Omental fat pad (tissue), 4 donors: ENCODE measurements around the gene NRL. TPM values are rescaled to one million over a fixed set of nuclear protein-coding genes. Genes with fewer than 3 reads are reported as not detected.
"Not testable (repeated sequence)": the region's sequence is repeated elsewhere in the genome, so short reads cannot be mapped to it uniquely, and the experiment has no call there.

Experiments
- ATAC-seq: fragments of 150-250 bp; one replicate; pipeline ENCODE4 v1.9.1; 2016; ENCODE audit warnings: mild to moderate bottlenecking, moderate library complexity; ENCODE audit not compliant: low FRiP score
- DNase-seq: peaks from one replicate; pipeline ENCODE4 v3.0.0-alpha.2; 2019; ENCODE audit warnings: low spot score
- CTCF ChIP-seq, 3 donors: fragments of 450-650 bp; IDR thresholded peaks; one replicate each; pipeline ENCODE4 v1.5.1; 2016 to 2017; ENCODE audit warnings: antibody characterized with exemption in 3 of 3, mild to moderate bottlenecking in 3 of 3, moderate library complexity in 2 of 3
- small RNA-seq: library from RNA; depleted of rRNA; stranded (forward); fragments of <200 nt; gene quantifications from one replicate; pipeline ENCODE3, GENCODE V24; 2016
- total RNA-seq, 4 donors: library from RNA; depleted of rRNA; stranded (reverse); fragments of >200 nt; gene quantifications; one replicate each; pipeline ENCODE4 v1.1.0, GENCODE V29; 2016

Gene NRL
- total RNA-seq, 4 donors from 2014 or later = 0.94 to 4.3 (median 1.3) TPM

GRCh38 chr14:24036169-24036962 lies 78.4 kb downstream of the NRL start:
- DNase-seq (peak; percentile 53), ATAC-seq (peak; percentile 82)
- TF ChIP-seq CTCF (IDR thresholded peaks at IDR 0.05) = peak in 1 of 3 donors; percentile 13

- ATAC-seq = peak; percentile 7
- DNase-seq = not testable (repeated sequence)
Measured at GRCh38 chr14:24035769-24036168, 79.0 kb downstream of the NRL start.

GRCh38 chr14:24032727-24033418 lies 81.9 kb downstream of the NRL start:
- TF ChIP-seq CTCF (IDR thresholded peaks at IDR 0.05) = no peak
- DNase-seq (no peak), ATAC-seq (peak; percentile 72)

- not testable (repeated sequence) for DNase-seq, ATAC-seq
Measured at GRCh38 chr14:24031331-24031730, 83.4 kb downstream of the NRL start.

- DNase-seq, ATAC-seq: not testable (repeated sequence)
Measured at GRCh38 chr14:24029687-24030086, 85.1 kb downstream of the NRL start.

Small RNA genes lying within 50 kb of the gene (small RNA-seq; reads per million reads assigned to genes)
- 0.52 reads per million for gene RNA5SP383

Other genes with a start within 250 kb of the NRL start
- 10 to 100 TPM; 29.8 to 57.0 (median 48.0) TPM for gene DHRS4, start 161.2 kb downstream of the NRL start, total RNA-seq
- 10 to 100 TPM; 10.6 to 17.7 (median 15.2) TPM for gene DHRS4L2, start 126.0 kb downstream of the NRL start, total RNA-seq
- gene CARMIL3, start 62.9 kb downstream of the NRL start, total RNA-seq = under 1 TPM; 0.06 to 0.72 (median 0.30) TPM
- gene CPNE6, start 43.4 kb downstream of the NRL start, total RNA-seq = not detected
- 10 to 100 TPM; 33.6 to 53.4 (median 42.9) TPM for gene PCK2, start 20.6 kb downstream of the NRL start, total RNA-seq
- gene DCAF11, start 172 bp downstream of the NRL start, total RNA-seq = 10 to 100 TPM; 50.1 to 76.0 (median 54.4) TPM
- 1 to 10 TPM in 2 of 4 donors, under 1 TPM in 1, not detected in 1; 0.96 to 2.8 (median 1.2) TPM for gene FITM1, start 15.7 kb upstream of the NRL start, total RNA-seq
- 100 to 1,000 TPM in 1 of 4 donors, 10 to 100 TPM in 3; 89.1 to 158 (median 96.8) TPM for gene PSME1, start 21.2 kb upstream of the NRL start, total RNA-seq
- 10 to 100 TPM in 2 of 4 donors, 1 to 10 TPM in 2; 6.3 to 15.3 (median 10.0) TPM for gene EMC9, start 26.6 kb upstream of the NRL start, total RNA-seq
- 10 to 100 TPM; 32.8 to 86.4 (median 70.3) TPM for gene PSME2, start 31.7 kb upstream of the NRL start, total RNA-seq
- gene RNF31, start 32.5 kb upstream of the NRL start, total RNA-seq = 10 to 100 TPM; 26.6 to 64.2 (median 37.8) TPM
- 100 to 1,000 TPM in 1 of 4 donors, 10 to 100 TPM in 3; 39.4 to 126 (median 66.3) TPM for gene IRF9, start 46.3 kb upstream of the NRL start, total RNA-seq
- gene REC8, start 57.1 kb upstream of the NRL start, total RNA-seq = 10 to 100 TPM in 3 of 4 donors, 1 to 10 TPM in 1; 6.7 to 31.4 (median 16.3) TPM
- gene IPO4, start 73.9 kb upstream of the NRL start, total RNA-seq = 100 to 1,000 TPM in 1 of 4 donors, 10 to 100 TPM in 3; 24.1 to 108 (median 34.4) TPM
- 10 to 100 TPM; 54.9 to 65.5 (median 60.9) TPM for gene TM9SF1, start 80.5 kb upstream of the NRL start, total RNA-seq
- under 1 TPM in 2 of 4 donors, not detected in 2; 0.36 to 0.46 TPM for gene TSSK4, start 90.7 kb upstream of the NRL start, total RNA-seq
- 10 to 100 TPM; 51.8 to 82.7 (median 64.7) TPM for gene CHMP4A, start 98.5 kb upstream of the NRL start, total RNA-seq
- gene MDP1, start 101.1 kb upstream of the NRL start, total RNA-seq = 10 to 100 TPM in 3 of 4 donors, 1 to 10 TPM in 1; 9.0 to 18.1 (median 12.5) TPM
- gene NEDD8, start 117.4 kb upstream of the NRL start, total RNA-seq = 100 to 1,000 TPM in 3 of 4 donors, 10 to 100 TPM in 1; 98.4 to 184 (median 126) TPM
- gene GMPR2, start 118.0 kb upstream of the NRL start, total RNA-seq = 10 to 100 TPM; 36.3 to 69.0 (median 47.0) TPM
- gene TINF2, start 127.7 kb upstream of the NRL start, total RNA-seq = 10 to 100 TPM; 46.1 to 80.1 (median 63.6) TPM
- 100 to 1,000 TPM in 2 of 4 donors, 10 to 100 TPM in 1, 1 to 10 TPM in 1; 2.0 to 114 (median 79.1) TPM for gene TGM1, start 148.2 kb upstream of the NRL start, total RNA-seq
- 10 to 100 TPM; 20.7 to 30.9 (median 25.0) TPM for gene RABGGTA, start 156.6 kb upstream of the NRL start, total RNA-seq
- gene DHRS1, start 184.8 kb upstream of the NRL start, total RNA-seq = 10 to 100 TPM; 14.3 to 42.5 (median 23.7) TPM
- gene NOP9, start 184.9 kb upstream of the NRL start, total RNA-seq = 10 to 100 TPM; 13.9 to 22.2 (median 17.8) TPM
- gene CIDEB, start 193.0 kb upstream of the NRL start, total RNA-seq = 10 to 100 TPM in 3 of 4 donors, 1 to 10 TPM in 1; 9.1 to 23.8 (median 14.3) TPM
- gene LTB4R2, start 195.2 kb upstream of the NRL start, total RNA-seq = 1 to 10 TPM; 4.7 to 9.0 (median 7.9) TPM
- gene LTB4R, start 196.6 kb upstream of the NRL start, total RNA-seq = 10 to 100 TPM in 3 of 4 donors, 1 to 10 TPM in 1; 5.0 to 16.7 (median 12.6) TPM
- gene ADCY4, start 220.1 kb upstream of the NRL start, total RNA-seq = 100 to 1,000 TPM in 1 of 4 donors, 10 to 100 TPM in 2, 1 to 10 TPM in 1; 9.7 to 144 (median 45.6) TPM
- gene RIPK3, start 225.0 kb upstream of the NRL start, total RNA-seq = 10 to 100 TPM in 2 of 4 donors, 1 to 10 TPM in 2; 9.0 to 18.0 (median 13.2) TPM